Epidermal melanocyte (primary cell): ENCODE results near the gene CELSR2.
"Not testable (repeated sequence)": the region's sequence is repeated elsewhere in the genome, so short reads cannot be mapped to it uniquely, and the experiment has no call there.

ENCODE experiments used
- DNase-seq: peaks from one replicate; pipeline ENCODE4 v3.0.0; 2011; ENCODE audit warnings: low spot score; ENCODE audit not compliant: insufficient read length

Gene CELSR2

GRCh38 chr1:109301874-109302273 lies 52.5 kb downstream of the CELSR2 start:
- DNase-seq, result no peak

DNA sequence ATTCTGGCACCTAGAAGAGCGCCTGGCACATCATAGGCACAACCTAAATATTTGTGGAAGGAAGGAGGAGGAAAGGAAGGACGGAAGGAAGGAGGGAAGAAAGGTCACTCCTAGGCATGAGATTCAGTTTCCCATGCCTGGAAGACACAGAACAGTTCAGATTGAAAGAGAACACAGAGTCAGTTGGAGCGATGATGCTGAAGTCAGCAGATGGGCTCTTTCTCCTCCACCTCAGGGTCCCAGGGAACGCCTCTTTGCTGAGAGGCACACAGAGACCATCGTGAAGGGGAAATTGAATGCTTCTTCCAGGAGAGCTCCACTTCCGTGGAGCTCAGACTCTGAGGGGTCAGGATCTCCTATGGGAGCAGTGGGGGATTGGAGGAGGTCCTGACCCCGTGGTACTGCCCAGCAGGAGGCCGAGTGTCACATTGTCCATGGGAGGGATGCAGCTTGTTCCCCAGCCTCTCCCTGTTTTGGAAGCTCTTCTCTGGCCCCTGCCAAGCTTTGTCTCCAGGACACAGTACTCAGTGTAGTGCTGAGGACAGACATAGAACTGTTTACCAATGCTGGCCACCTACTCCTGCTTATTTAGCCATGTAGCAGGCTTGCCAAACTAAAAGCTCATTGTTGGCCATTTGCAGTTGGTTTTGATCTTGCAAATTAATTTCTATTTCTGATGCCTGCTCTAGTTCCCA lies 55.0 kb downstream of the CELSR2 start:
- DNase-seq, result no peak

- DNase-seq, result not testable (repeated sequence)
Observed at GRCh38 chr1:109305991-109306390, 56.7 kb downstream of the CELSR2 start.

- no peak for DNase-seq
Observed at GRCh38 chr1:109306832-109307273, 57.5 kb downstream of the CELSR2 start, which contains the start of gene MYBPHL. MYBPHL (minus strand) TSS chr1:109307011; CDS start chr1:109306991, 20 bp downstream.

- no peak for DNase-seq
Observed at GRCh38 chr1:109307274-109308021, 58.1 kb downstream of the CELSR2 start.

DNA sequence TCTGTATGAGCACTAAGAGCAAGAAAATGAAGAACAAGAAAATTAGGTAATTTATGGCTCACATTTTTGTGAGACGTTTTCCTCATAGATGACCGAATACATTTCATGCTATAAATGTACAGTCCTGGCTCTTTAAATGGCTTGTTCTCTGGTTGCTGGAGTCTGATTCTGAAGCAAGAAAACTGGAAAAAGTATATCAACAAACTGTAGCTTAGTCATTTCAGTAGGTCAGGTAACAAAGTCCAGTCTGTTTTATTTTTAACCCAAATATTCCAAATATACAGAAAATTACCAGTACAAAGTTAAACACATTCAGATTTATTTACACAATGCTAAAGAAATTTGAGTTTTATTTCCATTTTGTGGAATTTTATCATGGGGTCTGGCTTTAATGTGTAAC lies 60.0 kb downstream of the CELSR2 start:
- no peak for DNase-seq

DNA sequence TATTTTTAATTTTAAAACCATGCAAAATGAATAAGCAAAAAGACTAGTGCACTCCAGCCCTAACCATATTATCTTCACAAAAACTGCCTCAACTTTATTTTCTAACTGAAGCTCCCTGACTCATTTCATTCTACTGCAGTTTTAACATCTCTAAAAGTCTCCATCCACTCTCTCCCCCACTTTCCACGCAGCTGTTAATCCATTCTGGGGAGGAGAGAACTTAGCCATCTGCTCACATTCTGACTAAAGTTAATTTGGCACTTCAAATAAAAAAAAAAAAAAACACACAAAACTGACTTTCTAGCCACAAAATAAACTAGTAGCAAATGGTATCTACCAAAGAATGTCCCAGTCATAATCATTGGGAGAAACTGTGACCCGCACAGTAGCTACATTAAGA lies 62.9 kb downstream of the CELSR2 start:
- no peak for DNase-seq

GRCh38 chr1:109312978-109313775 lies 63.8 kb downstream of the CELSR2 start:
- DNase-seq, result peak; percentile 40

DNA sequence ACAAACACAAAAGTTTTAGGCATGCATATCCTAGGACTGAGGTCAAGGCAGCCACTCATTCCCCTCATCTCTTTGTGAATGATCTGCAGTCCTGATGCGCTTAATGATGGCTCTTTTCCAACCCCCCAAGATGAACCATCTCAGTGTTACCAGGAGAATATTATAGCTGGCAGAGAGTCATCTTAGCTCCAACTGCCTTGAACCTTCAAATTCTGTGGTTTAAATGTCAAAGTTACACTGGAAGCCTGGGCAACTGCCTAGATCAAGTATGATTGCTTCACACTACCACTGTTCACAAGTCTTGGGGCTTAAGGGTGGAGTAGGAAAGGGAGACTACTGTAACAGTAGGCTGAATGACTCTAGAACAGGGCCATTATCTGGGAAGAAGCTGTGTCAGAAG lies 65.5 kb downstream of the CELSR2 start:
- DNase-seq, result no peak

DNA sequence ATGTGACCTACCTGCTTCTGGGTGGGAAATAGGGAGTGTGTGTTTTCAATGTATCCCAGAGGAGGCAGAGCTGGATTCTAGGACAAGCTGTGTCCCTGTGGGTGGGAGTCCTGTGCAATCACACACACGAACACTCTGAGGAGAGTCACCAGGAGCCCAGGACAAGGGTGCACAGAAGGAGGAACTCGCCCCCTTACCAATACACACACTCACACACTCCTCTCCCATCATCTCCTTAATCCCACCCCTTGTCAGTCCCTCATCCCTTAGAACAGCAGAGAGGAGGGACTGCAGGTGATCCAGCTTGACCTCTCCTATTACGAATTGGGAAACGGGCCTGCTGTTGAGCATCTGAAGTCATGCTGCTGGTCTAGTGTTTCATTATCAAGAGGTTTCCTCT lies 65.9 kb downstream of the CELSR2 start:
- no peak for DNase-seq

GRCh38 chr1:109316506-109316905 lies 67.2 kb downstream of the CELSR2 start:
- DNase-seq, result no peak

- DNase-seq, result no peak
Observed at GRCh38 chr1:109319114-109319513, 69.8 kb downstream of the CELSR2 start.

GRCh38 chr1:109322974-109323373 lies 73.6 kb downstream of the CELSR2 start:
- DNase-seq, result no peak
